GDM1 (cell line): ENCODE data around the gene ZBTB9.

Experiments
- DNase-seq: peaks from one replicate; lab custom pipeline; 2025; lab: John Stamatoyannopoulos, UW

ZBTB9 gene

GRCh38 chr6:33419580-33420490 is 34.5 kb upstream of the ZBTB9 start, which contains the start of gene SYNGAP1:
Gene SYNGAP1, plus strand, starts transcription at chr6:33420065. Its CDS starts 200 bp downstream, at chr6:33420265.
- DNase-seq: no peak

GRCh38 chr6:33420491-33421343 is 33.7 kb upstream of the ZBTB9 start:
- DNase-seq: no peak

- DNase-seq: no peak
Measured at GRCh38 chr6:33421344-33421643, 33.1 kb upstream of the ZBTB9 start.

- DNase-seq: no peak
Measured at GRCh38 chr6:33423777-33424176, 30.6 kb upstream of the ZBTB9 start.

GRCh38 chr6:33424855-33425667 is 29.3 kb upstream of the ZBTB9 start:
- no peak for DNase-seq

- DNase-seq: peak; percentile 76
Measured at GRCh38 chr6:33425668-33426577, 28.5 kb upstream of the ZBTB9 start.

GRCh38 chr6:33426590-33427511 is 27.5 kb upstream of the ZBTB9 start:
- no peak for DNase-seq

- DNase-seq: no peak
Measured at GRCh38 chr6:33427585-33428223, 26.7 kb upstream of the ZBTB9 start.

GRCh38 chr6:33428224-33428965 is 26.0 kb upstream of the ZBTB9 start:
- DNase-seq: peak; percentile 29

GRCh38 chr6:33428966-33429749 is 25.2 kb upstream of the ZBTB9 start:
- no peak for DNase-seq

- DNase-seq: no peak
Measured at GRCh38 chr6:33429750-33430052, 24.7 kb upstream of the ZBTB9 start.

- no peak for DNase-seq
Measured at GRCh38 chr6:33430334-33430733, 24.0 kb upstream of the ZBTB9 start.

GRCh38 chr6:33430991-33431879 is 23.1 kb upstream of the ZBTB9 start:
- peak; percentile 72 for DNase-seq

GRCh38 chr6:33431880-33432541 is 22.4 kb upstream of the ZBTB9 start:
- DNase-seq: peak; percentile 57

GRCh38 chr6:33432546-33432945 is 21.8 kb upstream of the ZBTB9 start:
- DNase-seq: no peak

- DNase-seq: no peak
Measured at GRCh38 chr6:33433001-33433543, 21.3 kb upstream of the ZBTB9 start.
